ENCODE results near the gene TECRL.

- TF ChIP-seq GATA2 (IDR thresholded peaks at IDR 0.05; ENCODE audit: low read depth, low read length) (no peak), GATA3 (IDR thresholded peaks at IDR 0.05; ENCODE audit: low read depth, low read length) (no peak)
Measured at GRCh38 chr4:64359489-64359888, 49.8 kb downstream of the TECRL start.

Data from SH-SY5Y (cell line).